Muscle of arm (tissue), 12 donors: ENCODE results near the gene MPC2. TPM values are rescaled to one million over a fixed set of nuclear protein-coding genes. Genes with fewer than 3 reads are reported as not detected.
"Not testable (repeated sequence)": the region's sequence is repeated elsewhere in the genome, so short reads cannot be mapped to it uniquely, and the experiment has no call there.

Experiments used
- DNase-seq: peaks from one replicate; pipeline ENCODE4 v3.0.0-alpha.2; 2013
- polyA plus RNA-seq, 12 donors: library from polyadenylated mRNA; unstranded; fragments of 120-200 nt; gene quantifications; one replicate each; pipeline ENCODE4 v1.2.1, GENCODE V29; 2013; ENCODE audit not compliant: insufficient read length in 12 of 12

The MPC2 gene
- polyA plus RNA-seq, 12 donors: 48.6 to 214 (median 75.3) TPM; not detected in 1

- peak; percentile 99 for DNase-seq
Measured at GRCh38 chr1:167936068-167936929, 573 bp downstream of the MPC2 start, which contains the start of gene DCAF6. Gene DCAF6, plus strand, starts transcription at chr1:167936683. Its CDS starts 229 bp downstream, at chr1:167936912.

DNA sequence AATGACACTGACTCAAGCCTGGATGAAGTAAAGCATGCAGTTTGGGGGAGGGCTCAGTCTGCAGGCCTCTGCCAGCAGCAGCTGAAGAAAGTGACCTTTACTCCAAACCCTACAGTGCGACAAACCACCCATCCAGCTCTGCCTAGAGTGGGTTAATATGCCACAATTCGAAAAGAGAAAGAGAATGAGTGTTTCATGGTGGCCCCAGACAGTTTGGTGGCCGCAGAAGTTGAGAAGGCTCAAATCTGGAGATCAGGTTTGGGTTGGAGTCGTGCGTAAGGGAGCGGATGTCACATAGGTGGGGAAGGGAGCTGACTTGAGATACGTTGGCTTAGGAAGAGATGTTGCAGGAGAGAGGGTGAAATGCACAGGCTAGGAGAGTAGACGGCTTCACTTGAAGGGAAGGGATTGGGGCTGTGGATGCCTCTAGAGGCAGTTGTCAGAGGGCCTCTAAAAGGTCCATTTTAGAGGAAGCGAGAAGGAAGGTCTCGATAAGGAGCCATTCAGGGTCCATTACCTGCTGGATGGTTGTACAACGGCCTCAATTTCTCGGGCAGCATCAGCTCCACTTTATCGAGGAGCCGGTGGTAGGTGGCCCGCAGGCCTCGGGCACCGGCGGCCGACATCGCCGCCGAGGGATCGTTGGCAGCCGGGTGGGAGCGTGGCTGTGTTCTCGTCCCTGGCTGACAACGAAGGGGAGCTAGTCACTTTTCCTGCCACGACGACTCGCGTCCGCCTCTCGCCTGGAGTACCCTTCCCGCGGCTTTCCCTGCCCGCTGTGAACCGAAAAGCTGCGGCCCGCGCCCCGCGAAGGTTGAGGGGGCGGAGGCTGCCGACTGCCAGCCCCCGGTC lies 1.4 kb downstream of the MPC2 start:
- peak; percentile 61 for DNase-seq

DNA sequence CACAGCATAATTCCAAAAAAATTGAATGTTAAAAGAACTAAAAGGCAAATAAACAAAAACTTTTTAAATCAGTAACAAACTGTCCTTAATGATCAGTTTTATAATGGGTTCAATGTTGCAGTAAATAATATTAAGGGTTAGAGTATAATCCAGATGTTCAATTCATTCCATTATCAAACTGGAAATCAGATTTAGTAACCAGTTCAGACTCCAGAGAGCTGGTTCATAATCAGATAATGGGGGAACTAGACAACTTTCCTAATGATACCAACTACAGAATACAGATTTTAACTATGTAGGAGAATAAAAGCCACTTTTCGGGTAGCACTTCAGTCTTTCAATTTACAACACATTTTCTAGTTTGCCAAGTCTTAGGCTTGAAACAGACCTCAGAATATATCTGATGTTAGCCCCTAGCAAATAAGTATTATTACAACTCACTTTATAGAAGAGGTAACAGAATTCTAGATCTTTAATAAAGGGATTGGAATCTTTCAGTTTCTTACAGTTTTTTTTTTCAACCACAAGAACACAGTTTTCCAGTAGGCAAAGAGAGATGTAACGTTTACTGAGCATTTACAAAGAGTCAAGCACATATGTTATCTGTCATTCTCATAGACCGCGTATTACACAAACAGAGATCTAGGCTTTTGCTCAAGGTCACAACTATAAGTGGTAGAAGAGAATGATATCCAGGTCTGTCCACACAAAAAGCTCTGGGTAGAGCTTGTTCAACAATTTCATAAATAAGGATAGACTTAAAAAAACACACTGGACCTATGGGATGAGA lies 2.3 kb downstream of the MPC2 start:
- no peak for DNase-seq

DNA sequence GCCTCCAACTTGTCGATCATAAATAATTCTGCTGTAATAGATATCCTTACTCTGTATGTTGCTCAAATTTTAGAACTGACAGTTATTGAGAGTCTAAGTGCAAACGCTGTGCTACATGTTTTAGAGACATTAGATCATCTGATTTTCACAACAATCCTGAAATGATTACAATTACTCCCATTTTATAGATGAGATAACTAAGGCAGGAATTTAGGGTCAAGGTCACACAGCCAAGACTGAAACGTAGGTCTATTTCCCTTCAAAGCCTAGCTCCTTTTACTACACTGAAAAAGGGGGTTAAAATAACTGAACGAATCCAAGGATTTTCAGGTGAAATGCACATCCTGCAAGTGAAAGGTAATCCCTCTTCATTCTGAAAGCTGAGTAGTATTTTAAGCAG lies 3.1 kb downstream of the MPC2 start:
- no peak for DNase-seq

DNA sequence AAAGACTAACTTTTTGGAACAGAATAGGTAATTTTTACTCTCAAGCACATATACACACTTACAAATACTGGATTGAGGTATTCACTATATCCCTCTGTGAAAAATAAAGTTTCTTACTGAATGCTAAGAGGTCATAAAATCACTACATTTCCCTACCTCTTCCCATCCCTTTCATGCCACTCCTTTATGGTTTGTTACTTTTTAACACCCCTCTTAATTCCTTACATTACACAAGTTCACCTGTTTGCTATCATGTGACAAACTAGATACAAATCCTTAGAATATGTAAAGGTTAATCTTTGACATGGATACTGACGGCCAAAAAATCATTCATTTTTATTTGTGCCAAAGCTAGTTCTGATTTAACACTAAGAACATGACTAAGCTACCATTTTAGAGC lies 7.1 kb downstream of the MPC2 start:
- DNase-seq: no peak

GRCh38 chr1:167928919-167929318 lies 8.0 kb downstream of the MPC2 start:
- not testable (repeated sequence) for DNase-seq

DNA sequence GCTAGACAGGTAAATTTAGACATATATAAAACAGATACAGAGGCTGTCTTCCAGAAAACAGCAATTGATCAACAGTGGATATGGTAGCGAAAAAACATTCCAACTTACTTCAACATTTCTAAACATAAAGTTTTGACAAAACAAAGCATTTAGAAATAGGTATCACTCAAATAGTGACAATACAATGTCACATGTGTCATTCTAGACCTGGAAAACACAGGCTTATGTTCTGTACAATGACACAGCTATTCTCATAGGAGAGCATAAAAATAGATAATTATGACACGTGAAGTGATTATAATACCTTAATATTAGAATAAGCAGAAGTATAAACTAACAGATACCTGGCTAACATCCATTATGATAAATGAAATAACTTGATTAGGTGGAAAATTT lies 8.4 kb downstream of the MPC2 start:
- DNase-seq: no peak

GRCh38 chr1:167927046-167927754 lies 9.7 kb downstream of the MPC2 start:
- DNase-seq: no peak

DNA sequence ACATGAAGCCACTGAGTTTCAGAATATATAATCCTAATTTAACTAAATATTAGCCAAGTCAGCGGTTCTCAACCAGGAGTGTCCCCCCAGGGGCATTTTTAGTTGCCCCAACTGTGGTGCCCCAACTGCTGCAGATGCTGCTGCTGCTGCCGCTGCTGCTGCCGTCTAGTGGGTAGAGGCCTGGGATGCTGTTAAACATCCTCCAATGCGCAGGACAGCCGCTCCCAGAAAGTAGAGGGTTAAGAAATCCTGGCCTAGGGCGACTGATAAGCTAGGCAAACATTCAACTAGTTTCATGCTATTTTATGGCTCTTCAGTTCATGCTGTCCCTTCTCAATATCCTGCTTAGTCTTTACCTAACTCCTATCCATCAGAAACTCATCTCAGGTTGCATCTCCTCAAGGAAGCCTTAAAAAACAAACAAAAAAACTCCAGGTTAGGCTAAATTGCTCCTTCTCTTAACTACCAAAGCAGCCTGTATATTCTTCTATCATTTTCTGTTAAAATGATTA lies 10.3 kb downstream of the MPC2 start:
- DNase-seq: no peak

GRCh38 chr1:167924543-167925231 lies 12.2 kb downstream of the MPC2 start:
- DNase-seq: no peak

DNA sequence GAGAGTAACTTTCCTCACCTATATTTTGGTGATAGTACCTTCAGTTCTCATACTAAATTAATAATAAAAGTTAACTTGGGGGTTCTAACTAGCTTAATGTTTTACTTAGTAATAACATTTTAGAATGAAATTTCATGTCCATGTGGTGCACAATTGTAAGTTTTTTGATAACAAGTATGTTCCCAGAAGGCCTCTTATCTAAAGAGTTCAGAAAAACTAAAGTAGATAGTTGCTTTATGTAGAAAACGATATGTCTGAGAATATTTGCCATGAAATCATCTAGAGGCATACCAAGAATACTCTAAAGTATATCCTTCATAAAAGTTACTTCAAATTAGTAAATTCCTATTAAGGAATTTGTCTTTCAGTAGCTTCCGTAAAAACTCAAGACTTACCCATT lies 12.8 kb downstream of the MPC2 start:
- no peak for DNase-seq

DNA sequence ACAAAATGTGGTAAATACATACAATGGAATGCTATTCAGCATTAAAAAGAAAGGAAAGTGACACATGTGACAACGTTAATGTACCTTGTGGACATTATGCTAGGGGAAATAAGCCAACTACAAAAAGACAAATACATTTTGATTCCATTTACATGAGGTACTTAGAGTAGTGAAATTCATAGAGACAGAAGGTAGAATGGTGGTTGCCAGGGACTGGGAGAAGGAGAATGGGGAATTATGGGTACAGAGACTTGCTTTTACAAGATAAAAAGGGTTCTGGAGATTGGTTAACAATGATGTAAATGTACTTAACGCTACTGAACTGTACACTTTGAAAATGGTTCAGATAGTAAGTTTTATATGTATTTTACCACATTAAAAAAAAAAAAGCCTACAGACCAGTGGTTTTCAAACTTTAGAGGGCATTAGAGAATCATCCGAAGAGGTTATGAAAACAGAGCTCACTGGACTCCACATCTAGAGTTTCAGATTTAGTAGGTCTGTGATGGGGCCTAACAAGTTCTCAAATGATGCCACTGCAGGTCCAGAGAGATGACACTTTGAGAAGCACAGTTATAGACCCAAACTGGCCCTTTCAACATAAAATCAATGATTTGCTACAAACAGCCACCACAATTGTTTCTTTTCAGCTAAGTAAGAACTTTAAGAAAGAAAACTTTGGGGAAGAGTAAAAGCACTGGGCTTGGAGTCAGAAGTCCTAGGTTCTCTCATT lies 13.4 kb downstream of the MPC2 start:
- no peak for DNase-seq

- DNase-seq: no peak
Measured at GRCh38 chr1:167922611-167923074, 14.2 kb downstream of the MPC2 start.

- DNase-seq: no peak
Measured at GRCh38 chr1:167922023-167922422, 14.8 kb downstream of the MPC2 start.

- DNase-seq: no peak
Measured at GRCh38 chr1:167916766-167917511, 19.9 kb downstream of the MPC2 start.

- no peak for DNase-seq
Measured at GRCh38 chr1:167915569-167915968, 21.3 kb downstream of the MPC2 start.

GRCh38 chr1:167913895-167914496 lies 22.9 kb downstream of the MPC2 start, which contains the start of gene ADCY10:
Gene ADCY10, minus strand, starts transcription at chr1:167914134. Its CDS starts 8,994 bp downstream, at chr1:167905140.
- DNase-seq: no peak

- no peak for DNase-seq
Measured at GRCh38 chr1:167912294-167912693, 24.6 kb downstream of the MPC2 start.
